ENCODE measurements around the gene MANF. TPM values are rescaled to one million over a fixed set of nuclear protein-coding genes. Genes with fewer than 3 reads are reported as not detected.
A peak's percentile ranks its signal among the peaks of the same experiment; 100 is the strongest.

MANF gene
- total RNA-seq, 1 donor from 2014 or later: 125 TPM

GRCh38 chr3:51395493-51396213, 10.6 kb downstream of the MANF start:
- no peaks in the 10 kb centered on the region for H3K27me3 Mint-ChIP-seq (ENCODE audit: low read depth, unreplicated experiment)
- H3K36me3 Mint-ChIP-seq (ENCODE audit: low read depth, unreplicated experiment): peaks cover 33% of the 10 kb centered on the region
- peak overlapping the region; percentile 20 for H3K4me3 Mint-ChIP-seq (ENCODE audit: unreplicated experiment)
- peaks cover 22% of the 10 kb centered on the region for H3K4me1 Mint-ChIP-seq (ENCODE audit: low read depth, unreplicated experiment)
- Histone ChIP-seq H3K9me3 (ENCODE audit: insufficient read depth, low read depth, low read length) (peaks cover 3% of the 10 kb centered on the region), H4K20me1 (ENCODE audit: insufficient read depth, low read length) (peaks cover 57% of the 10 kb centered on the region), H3K9ac (ENCODE audit: low read length) (no peak overlapping the region), H3K36me3 (ENCODE audit: insufficient read depth, low read length) (peaks cover 36% of the 10 kb centered on the region), H3K4me2 (ENCODE audit: low read length) (peak overlapping the region; percentile 87), H2AFZ (ENCODE audit: low read depth, low read length) (no peak overlapping the region), H3K4me1 (ENCODE audit: insufficient read depth, low read length) (peaks cover 21% of the 10 kb centered on the region), H3K79me2 (ENCODE audit: insufficient read depth, low read length) (peaks cover 62% of the 10 kb centered on the region), H3K27me3 (ENCODE audit: insufficient read depth, low read length) (no peaks in the 10 kb centered on the region), H3K4me3 (ENCODE audit: insufficient read depth, low read depth, low read length) (no peak overlapping the region), H3K27ac (ENCODE audit: low read depth, low read length) (peak overlapping the region; percentile 0)
- no peak for TF ChIP-seq EZH2 (IDR thresholded peaks at IDR 0.05; ENCODE audit: insufficient read depth, low read length)
- TF ChIP-seq CTCF (IDR thresholded peaks at IDR 0.05; ENCODE audit: insufficient read depth, low read depth, low read length): no peak
- DNase-seq (ENCODE audit: low read depth) (no peak), FAIRE-seq (no peak)
- H3K27ac Mint-ChIP-seq (ENCODE audit: unreplicated experiment): peak overlapping the region; percentile 26
- H3K9me3 Mint-ChIP-seq (ENCODE audit: unreplicated experiment): peaks cover 6% of the 10 kb centered on the region

- FAIRE-seq: no peak
- Histone ChIP-seq H3K9me3 (ENCODE audit: insufficient read depth, low read depth, low read length) (peaks cover 3% of the 10 kb centered on the region), H3K4me1 (ENCODE audit: insufficient read depth, low read length) (peaks cover 19% of the 10 kb centered on the region), H2AFZ (ENCODE audit: low read depth, low read length) (no peak overlapping the region), H4K20me1 (ENCODE audit: insufficient read depth, low read length) (peaks cover 55% of the 10 kb centered on the region), H3K36me3 (ENCODE audit: insufficient read depth, low read length) (peaks cover 36% of the 10 kb centered on the region), H3K4me3 (ENCODE audit: insufficient read depth, low read depth, low read length) (no peak overlapping the region), H3K4me2 (ENCODE audit: low read length) (peak overlapping the region; percentile 87), H3K79me2 (ENCODE audit: insufficient read depth, low read length) (peaks cover 61% of the 10 kb centered on the region), H3K27me3 (ENCODE audit: insufficient read depth, low read length) (no peaks in the 10 kb centered on the region), H3K27ac (ENCODE audit: low read depth, low read length) (no peak overlapping the region), H3K9ac (ENCODE audit: low read length) (peak overlapping the region; percentile 1)
- Mint-ChIP-seq H3K27ac (ENCODE audit: unreplicated experiment) (peak overlapping the region; percentile 28), H3K36me3 (ENCODE audit: low read depth, unreplicated experiment) (peaks cover 36% of the 10 kb centered on the region), H3K4me1 (ENCODE audit: low read depth, unreplicated experiment) (peaks cover 22% of the 10 kb centered on the region), H3K4me3 (ENCODE audit: unreplicated experiment) (peak overlapping the region; percentile 20), H3K9me3 (ENCODE audit: unreplicated experiment) (peaks cover 6% of the 10 kb centered on the region), H3K27me3 (ENCODE audit: low read depth, unreplicated experiment) (no peaks in the 10 kb centered on the region)
- TF ChIP-seq CTCF (IDR thresholded peaks at IDR 0.05; ENCODE audit: insufficient read depth, low read depth, low read length) (no peak), EZH2 (IDR thresholded peaks at IDR 0.05; ENCODE audit: insufficient read depth, low read length) (no peak)
- DNase-seq (ENCODE audit: low read depth): no peak
Measured at GRCh38 chr3:51396401-51396800, 11.3 kb downstream of the MANF start.

- H3K27me3 ChIP-seq (ENCODE audit: insufficient read depth, low read length): no peaks in the 10 kb centered on the region
- Mint-ChIP-seq H3K9me3 (ENCODE audit: unreplicated experiment) (peaks cover 6% of the 10 kb centered on the region), H3K36me3 (ENCODE audit: low read depth, unreplicated experiment) (peaks cover 34% of the 10 kb centered on the region), H3K4me1 (ENCODE audit: low read depth, unreplicated experiment) (peaks cover 22% of the 10 kb centered on the region), H3K4me3 (ENCODE audit: unreplicated experiment) (no peak overlapping the region), H3K27me3 (ENCODE audit: low read depth, unreplicated experiment) (no peaks in the 10 kb centered on the region), H3K27ac (ENCODE audit: unreplicated experiment) (no peak overlapping the region)
- FAIRE-seq (no peak), DNase-seq (ENCODE audit: low read depth) (no peak)
- H3K36me3 ChIP-seq (ENCODE audit: insufficient read depth, low read length): peaks cover 35% of the 10 kb centered on the region
- no peak overlapping the region for H3K9ac ChIP-seq (ENCODE audit: low read length)
- H3K4me1 ChIP-seq (ENCODE audit: insufficient read depth, low read length): peaks cover 14% of the 10 kb centered on the region
- TF ChIP-seq CTCF (IDR thresholded peaks at IDR 0.05; ENCODE audit: insufficient read depth, low read depth, low read length) (no peak), EZH2 (IDR thresholded peaks at IDR 0.05; ENCODE audit: insufficient read depth, low read length) (no peak)
- H3K4me3 ChIP-seq (ENCODE audit: insufficient read depth, low read depth, low read length): no peak overlapping the region
- H3K4me2 ChIP-seq (ENCODE audit: low read length): no peak overlapping the region
- peaks cover 52% of the 10 kb centered on the region for H4K20me1 ChIP-seq (ENCODE audit: insufficient read depth, low read length)
- H3K9me3 ChIP-seq (ENCODE audit: insufficient read depth, low read depth, low read length): peaks cover under 1% of the 10 kb centered on the region
- no peak overlapping the region for H3K27ac ChIP-seq (ENCODE audit: low read depth, low read length)
- H2AFZ ChIP-seq (ENCODE audit: low read depth, low read length): no peak overlapping the region
- peaks cover 52% of the 10 kb centered on the region for H3K79me2 ChIP-seq (ENCODE audit: insufficient read depth, low read length)
Measured at GRCh38 chr3:51397392-51397791, 12.3 kb downstream of the MANF start.

Data from astrocyte (in vitro differentiated cells and primary cell).